Esophagus squamous epithelium (tissue), 5 donors: ENCODE data around the gene RPS8. TPM values are rescaled to one million over a fixed set of nuclear protein-coding genes. Genes with fewer than 3 reads are reported as not detected.

Source experiments
- DNase-seq: peaks from one replicate; lab custom pipeline; 2025; lab: John Stamatoyannopoulos, UW
- H3K27ac ChIP-seq, 4 donors: fragments of 200-600 bp; sonication (generic); one replicate each; pipeline ENCODE4 v1.5.1; 2016 to 2019; ENCODE audit warnings: mild to moderate bottlenecking in 1 of 4
- H3K27me3 ChIP-seq, 4 donors: fragments of 200-600 bp; sonication (generic); 1 replicate in 3 of 4; 2 replicates in 1 of 4; pipeline versions ENCODE4 v1.5.1 to v1.6.0; 2017 to 2021; ENCODE audit warnings: antibody characterized with exemption in 1 of 4
- H3K36me3 ChIP-seq, 3 donors: fragments of 200-600 bp; sonication (generic); one replicate each; pipeline ENCODE4 v1.5.1; 2016 to 2019
- H3K4me1 ChIP-seq, 3 donors: fragments of 200-600 bp; sonication (generic); one replicate each; pipeline ENCODE4 v1.5.1; 2017 to 2019
- H3K4me3 ChIP-seq, 4 donors: fragments of 200-600 bp; sonication (generic); 1 replicate in 3 of 4; 2 replicates in 1 of 4; pipeline ENCODE4 v1.5.1; 2016 to 2019; ENCODE audit warnings: mild to moderate bottlenecking in 2 of 4, moderate library complexity in 1 of 4
- H3K9me3 ChIP-seq, 3 donors: fragments of 200-600 bp; sonication (generic); one replicate each; pipeline ENCODE4 v1.5.1; 2016 to 2019
- POLR2A ChIP-seq, 4 donors: fragments of 450-650 bp; IDR thresholded peaks; one replicate each; pipeline ENCODE4 v1.6.1; 2017; ENCODE audit warnings: antibody characterized with exemption in 4 of 4, mild to moderate bottlenecking in 4 of 4, moderate library complexity in 3 of 4
- WGBS, 2 donors: methylation state at CpG; one replicate each; pipeline ENCODE4 v1.1.5; 2018; 5-methylcytosine and 5-hydroxymethylcytosine counted together
- intact Hi-C: fragments of 100-400 bp; cut with DNase I; formaldehyde crosslinking; loops from one replicate; pipeline ENCODE4 v1.15.0; 2022
- total RNA-seq, 4 donors: library from RNA; depleted of rRNA; stranded (reverse); fragments of >200 nt; gene quantifications; one replicate each; pipeline ENCODE4 v1.1.0, GENCODE V29; 2016
- TF ChIP-seq, protein P1 (sequence below), 6 experiments: fragments of 450-650 bp in 4 of 6; fragments of 200-600 bp in 2 of 6; sonication (generic) in 2 of 6; IDR thresholded peaks; one replicate each; pipeline ENCODE4 v1.5.1; 2016 to 2019; ENCODE audit warnings: antibody characterized with exemption in 6 of 6, mild to moderate bottlenecking in 4 of 6, moderate library complexity in 4 of 6
- donor health status: DM: yes; HTN: yes; CAD: no.

The RPS8 gene
- 1,000 to 10,000 TPM; 1,915 to 3,855 (median 2,689) TPM for total RNA-seq

DNA sequence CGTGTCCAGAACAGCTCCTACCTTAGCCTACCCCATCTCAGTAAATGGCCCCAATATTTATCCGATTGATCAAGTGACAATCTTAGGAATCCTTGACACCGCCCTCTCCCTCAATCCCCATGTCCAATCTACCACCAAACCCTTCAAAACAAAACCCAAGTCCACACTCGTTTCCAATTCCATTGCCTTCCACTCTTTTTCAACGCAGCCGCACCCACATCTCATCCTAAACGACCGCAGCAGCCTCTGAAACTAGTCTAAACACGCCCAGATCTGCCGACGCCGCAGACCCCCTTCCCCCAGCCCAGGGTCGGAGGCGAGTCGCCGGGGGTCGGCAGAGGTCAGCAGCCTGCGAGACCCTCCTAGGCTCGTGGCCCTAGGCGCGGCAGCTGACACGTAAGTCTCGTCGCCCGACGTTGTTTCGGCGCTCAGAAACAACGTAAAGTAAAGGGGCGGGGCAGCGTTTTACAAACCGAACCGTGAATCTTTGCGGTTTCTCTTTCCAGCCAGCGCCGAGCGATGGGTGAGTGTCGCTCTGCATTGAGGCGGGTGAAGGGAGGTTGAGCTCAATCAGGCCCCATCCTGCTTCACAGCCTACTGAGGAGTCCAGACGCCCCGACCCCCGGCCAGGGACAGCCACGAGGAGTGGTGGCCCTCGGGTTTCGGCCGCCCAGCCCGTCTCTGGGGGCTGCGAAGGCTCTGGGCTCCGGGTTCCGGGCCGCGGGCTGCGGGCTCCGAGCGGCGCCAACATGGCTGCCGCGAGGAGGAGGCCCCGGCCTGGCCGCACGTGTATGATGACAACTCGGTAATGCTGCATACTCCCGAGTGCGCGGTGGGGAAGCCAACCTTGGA, at the start of gene RPS8:
RPS8 (plus strand) TSS at position 463 of the 852 bp plus-strand sequence; CDS start at position 520, 57 bp downstream.
- 0% methylated on average over 11 to 19 of the region's 65 CpGs for WGBS, 2 donors

DNA sequence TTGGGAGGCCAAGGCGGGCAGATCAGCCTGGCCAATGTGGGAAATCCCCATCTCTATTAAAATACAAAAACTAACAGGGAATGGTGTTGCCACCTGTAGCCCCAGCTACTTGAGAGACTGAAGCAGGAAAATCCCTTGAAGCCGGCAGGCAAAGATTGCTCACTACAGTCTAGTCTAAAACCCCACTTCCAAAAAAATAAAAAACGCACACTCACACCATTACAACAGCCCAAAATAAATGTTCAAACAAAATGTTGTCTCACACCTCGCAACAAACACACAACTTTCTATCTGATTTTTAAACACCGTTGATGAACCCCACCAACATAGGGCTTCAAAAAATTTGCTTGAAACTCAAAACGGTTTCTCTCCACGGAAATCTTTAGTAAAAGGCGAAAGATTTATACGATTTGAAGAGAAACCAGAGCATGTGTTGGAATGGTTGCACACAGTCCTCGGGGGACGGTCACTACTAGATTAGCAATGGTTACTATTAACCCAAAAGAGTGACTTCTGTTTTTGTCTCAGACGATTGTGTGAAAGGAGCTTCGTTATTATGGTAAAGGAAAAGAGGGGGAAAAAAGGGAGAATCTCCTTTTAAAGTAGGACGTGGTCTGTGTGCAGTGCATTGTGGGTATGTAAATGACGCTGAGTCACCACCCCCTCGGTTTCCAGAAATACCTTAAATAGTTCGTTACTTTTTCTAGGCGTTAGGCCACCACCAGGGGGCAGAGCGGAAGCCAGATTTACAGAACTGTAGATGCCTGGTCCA, 44.4 kb upstream of the RPS8 start, which contains the start of gene RNU5D-1:
RNU5D-1 (minus strand) TSS at position 430 of the 772 bp plus-strand sequence.
- H3K27me3 ChIP-seq: no peaks in the 10 kb centered on the region
- peak within 1 kb of the TSS; percentile 83 to 95 (median 88) for H3K27ac ChIP-seq
- intact Hi-C loops: loop anchor here (5.0 kb wide), 1 partner anchor 46 kb away; the partner anchor contains the start of gene RPS8
- DNase-seq: peak; percentile 67
- H3K9me3 ChIP-seq: no peaks in the 10 kb centered on the region
- H3K36me3 ChIP-seq: no peaks in the 10 kb centered on the region
- peaks cover 0 to 34% (median 11%) of the 10 kb centered on the region in 3 donors for H3K4me1 ChIP-seq
- TF ChIP-seq, protein P1, sequence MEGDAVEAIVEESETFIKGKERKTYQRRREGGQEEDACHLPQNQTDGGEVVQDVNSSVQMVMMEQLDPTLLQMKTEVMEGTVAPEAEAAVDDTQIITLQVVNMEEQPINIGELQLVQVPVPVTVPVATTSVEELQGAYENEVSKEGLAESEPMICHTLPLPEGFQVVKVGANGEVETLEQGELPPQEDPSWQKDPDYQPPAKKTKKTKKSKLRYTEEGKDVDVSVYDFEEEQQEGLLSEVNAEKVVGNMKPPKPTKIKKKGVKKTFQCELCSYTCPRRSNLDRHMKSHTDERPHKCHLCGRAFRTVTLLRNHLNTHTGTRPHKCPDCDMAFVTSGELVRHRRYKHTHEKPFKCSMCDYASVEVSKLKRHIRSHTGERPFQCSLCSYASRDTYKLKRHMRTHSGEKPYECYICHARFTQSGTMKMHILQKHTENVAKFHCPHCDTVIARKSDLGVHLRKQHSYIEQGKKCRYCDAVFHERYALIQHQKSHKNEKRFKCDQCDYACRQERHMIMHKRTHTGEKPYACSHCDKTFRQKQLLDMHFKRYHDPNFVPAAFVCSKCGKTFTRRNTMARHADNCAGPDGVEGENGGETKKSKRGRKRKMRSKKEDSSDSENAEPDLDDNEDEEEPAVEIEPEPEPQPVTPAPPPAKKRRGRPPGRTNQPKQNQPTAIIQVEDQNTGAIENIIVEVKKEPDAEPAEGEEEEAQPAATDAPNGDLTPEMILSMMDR (IDR thresholded peaks at IDR 0.05): peak; percentile 81 to 95 (median 92)
- TF ChIP-seq POLR2A (IDR thresholded peaks at IDR 0.05): peak; percentile 5 to 98 (median 43)
- peak within 1 kb of the TSS in 3 of 4 donors; percentile 23 to 56 (median 25) for H3K4me3 ChIP-seq
- 0 to 1% methylated on average over 19 of the region's 19 CpGs for WGBS, 2 donors

More for the DNA sequence above, at the start of gene RPS8:
- H3K36me3 ChIP-seq: peaks cover 10 to 39% (median 26%) of the 10 kb centered on the region in 3 donors
- TF ChIP-seq, protein P1 (IDR thresholded peaks at IDR 0.05): peak in 1 of 6 experiments; percentile 31
- peak in 3 of 4 donors; percentile 93 to 98 (median 96) for TF ChIP-seq POLR2A (IDR thresholded peaks at IDR 0.05)
- peaks cover 17 to 46% (median 23%) of the 10 kb centered on the region in 3 donors for H3K4me1 ChIP-seq
- intact Hi-C loops: loop anchor here (5.0 kb wide), 1 partner anchor 43 kb away; the partner anchor contains the start of gene RNU5D-1
- H3K4me3 ChIP-seq: peak within 1 kb of the TSS; percentile 59 to 99 (median 81)
- peak within 1 kb of the TSS; percentile 92 to 100 (median 96) for H3K27ac ChIP-seq
- H3K27me3 ChIP-seq: no peaks in the 10 kb centered on the region
- H3K9me3 ChIP-seq: no peaks in the 10 kb centered on the region
- peak; percentile 72 for DNase-seq

DNA sequence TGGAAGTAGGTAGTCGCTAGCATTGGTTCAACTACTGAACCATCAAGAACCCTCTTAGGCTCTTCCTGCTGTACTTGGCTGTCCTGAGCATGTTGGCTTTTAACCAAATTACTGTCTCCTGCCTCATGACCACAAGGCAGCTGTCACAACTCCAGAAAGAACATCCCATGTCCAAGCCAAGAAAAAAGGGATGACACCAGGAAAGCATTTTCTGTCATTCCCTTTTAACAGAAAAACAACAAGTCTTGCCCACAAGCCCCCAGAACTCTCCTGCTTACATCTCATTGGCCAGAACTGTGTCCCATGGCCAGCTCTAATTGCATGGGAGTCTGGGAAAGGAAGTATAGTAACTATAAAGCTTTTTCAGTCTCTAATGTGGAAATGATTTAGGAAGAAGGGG, 42.0 kb upstream of the RPS8 start:
- no peak for TF ChIP-seq POLR2A (IDR thresholded peaks at IDR 0.05)
- TF ChIP-seq, protein P1 (IDR thresholded peaks at IDR 0.05): no peak
- intact Hi-C loops: loop anchor here (5.0 kb wide), 1 partner anchor 44 kb away; the partner anchor contains the start of gene RPS8
- Histone ChIP-seq H3K9me3 (no peaks in the 10 kb centered on the region), H3K4me1 (peaks cover 0 to 34% (median 11%) of the 10 kb centered on the region in 3 donors), H3K36me3 (no peaks in the 10 kb centered on the region), H3K4me3 (no peak overlapping the region), H3K27me3 (no peaks in the 10 kb centered on the region), H3K27ac (peak overlapping the region in 2 of 4 donors; percentile 31 to 42)
- no peak for DNase-seq
- 25 to 48% methylated on average over 1 of the region's 1 CpG for whole genome bisulfite sequencing, 2 donors

DNA sequence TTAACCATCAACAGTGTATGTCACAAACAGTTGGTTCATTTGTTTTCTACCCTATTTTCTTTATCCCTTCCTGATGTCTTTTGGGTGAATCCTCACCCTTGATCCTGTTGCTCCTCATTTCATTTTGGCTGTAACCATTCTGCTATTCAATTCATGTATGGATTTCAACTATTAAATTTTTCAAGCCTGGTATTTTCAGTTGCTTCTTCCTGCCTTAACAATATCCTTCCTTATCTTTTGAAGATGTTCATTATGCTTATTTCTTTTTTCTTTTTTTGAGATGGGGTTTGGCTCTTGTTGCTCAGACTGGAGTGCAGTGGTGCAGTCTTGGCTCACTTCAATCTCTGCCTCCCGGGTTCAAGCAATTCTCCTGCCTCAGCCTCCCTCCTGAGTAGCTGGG, 41.6 kb upstream of the RPS8 start:
- intact Hi-C loops: loop anchor here (5.0 kb wide), 1 partner anchor 44 kb away; the partner anchor contains the start of gene RPS8

More for the DNA sequence above, 41.6 kb upstream of the RPS8 start:
- TF ChIP-seq POLR2A (IDR thresholded peaks at IDR 0.05): no peak
- TF ChIP-seq, protein P1 (IDR thresholded peaks at IDR 0.05): no peak
- Histone ChIP-seq H3K27ac (peak overlapping the region in 2 of 4 donors; percentile 31 to 42), H3K27me3 (no peaks in the 10 kb centered on the region), H3K9me3 (no peaks in the 10 kb centered on the region), H3K36me3 (no peaks in the 10 kb centered on the region), H3K4me3 (no peak overlapping the region), H3K4me1 (peaks cover 0 to 34% (median 11%) of the 10 kb centered on the region in 3 donors)
- DNase-seq: no peak
- 89% methylated on average over 1 of the region's 1 CpG for WGBS, 2 donors
